Parathyroid adenoma (tissue), 2 donors: Measurements from ENCODE around the gene MSI2.
A peak's percentile ranks its signal among the peaks of the same experiment; 100 is the strongest.

ENCODE experiments used
- H2AFZ ChIP-seq: fragments of 300-600 bp; sonication (generic); one replicate; pipeline ENCODE4 v1.7.0; 2017; ENCODE audit warnings: antibody characterized with exemption, mild to moderate bottlenecking
- H3K27ac ChIP-seq: fragments of 300-600 bp; sonication (generic); one replicate; pipeline ENCODE4 v1.7.0; 2017
- H3K27me3 ChIP-seq: fragments of 300-600 bp; sonication (generic); one replicate; pipeline ENCODE4 v1.7.0; 2017; ENCODE audit warnings: low read length; ENCODE audit not compliant: control insufficient read depth, insufficient read depth
- H3K36me3 ChIP-seq: fragments of 300-600 bp; sonication (generic); one replicate; pipeline ENCODE4 v1.7.0; 2017; ENCODE audit warnings: low read length; ENCODE audit not compliant: control insufficient read depth, insufficient read depth
- H3K4me1 ChIP-seq: fragments of 300-600 bp; sonication (generic); one replicate; pipeline ENCODE4 v1.7.0; 2017; ENCODE audit warnings: control low read depth
- H3K4me2 ChIP-seq: fragments of 300-600 bp; sonication (generic); one replicate; pipeline ENCODE4 v1.7.0; 2017; ENCODE audit warnings: low read length
- H3K4me3 ChIP-seq: fragments of 300-600 bp; sonication (generic); one replicate; pipeline ENCODE4 v1.7.0; 2017; ENCODE audit warnings: low read depth, low read length
- H3K79me2 ChIP-seq: fragments of 300-600 bp; sonication (generic); one replicate; pipeline ENCODE4 v1.7.0; 2017; ENCODE audit warnings: control low read depth
- H3K9ac ChIP-seq: fragments of 300-600 bp; sonication (generic); one replicate; pipeline ENCODE4 v1.7.0; 2017; ENCODE audit warnings: mild to moderate bottlenecking
- H3K9me3 ChIP-seq: fragments of 300-600 bp; sonication (generic); one replicate; pipeline ENCODE4 v1.7.0; 2017; ENCODE audit warnings: low read length; ENCODE audit not compliant: control insufficient read depth
- TF ChIP-seq, protein P1 (sequence below): fragments of 300-600 bp; sonication (generic); IDR thresholded peaks from one replicate; pipeline ENCODE4 v1.7.0; 2017; ENCODE audit warnings: antibody characterized with exemption, mild to moderate bottlenecking
- donor health status: primary hyperparathyroidism.

Gene MSI2

GRCh38 chr17:57318913-57319312 is 62.6 kb downstream of the MSI2 start:
- H3K27me3 ChIP-seq = no peaks in the 10 kb centered on the region
- H3K4me2 ChIP-seq = no peak overlapping the region
- TF ChIP-seq, protein P1, sequence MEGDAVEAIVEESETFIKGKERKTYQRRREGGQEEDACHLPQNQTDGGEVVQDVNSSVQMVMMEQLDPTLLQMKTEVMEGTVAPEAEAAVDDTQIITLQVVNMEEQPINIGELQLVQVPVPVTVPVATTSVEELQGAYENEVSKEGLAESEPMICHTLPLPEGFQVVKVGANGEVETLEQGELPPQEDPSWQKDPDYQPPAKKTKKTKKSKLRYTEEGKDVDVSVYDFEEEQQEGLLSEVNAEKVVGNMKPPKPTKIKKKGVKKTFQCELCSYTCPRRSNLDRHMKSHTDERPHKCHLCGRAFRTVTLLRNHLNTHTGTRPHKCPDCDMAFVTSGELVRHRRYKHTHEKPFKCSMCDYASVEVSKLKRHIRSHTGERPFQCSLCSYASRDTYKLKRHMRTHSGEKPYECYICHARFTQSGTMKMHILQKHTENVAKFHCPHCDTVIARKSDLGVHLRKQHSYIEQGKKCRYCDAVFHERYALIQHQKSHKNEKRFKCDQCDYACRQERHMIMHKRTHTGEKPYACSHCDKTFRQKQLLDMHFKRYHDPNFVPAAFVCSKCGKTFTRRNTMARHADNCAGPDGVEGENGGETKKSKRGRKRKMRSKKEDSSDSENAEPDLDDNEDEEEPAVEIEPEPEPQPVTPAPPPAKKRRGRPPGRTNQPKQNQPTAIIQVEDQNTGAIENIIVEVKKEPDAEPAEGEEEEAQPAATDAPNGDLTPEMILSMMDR = no peak
- no peak overlapping the region for H3K4me3 ChIP-seq
- no peaks in the 10 kb centered on the region for H3K9me3 ChIP-seq
- no peaks in the 10 kb centered on the region for H3K36me3 ChIP-seq
- H3K79me2 ChIP-seq = peaks cover 95% of the 10 kb centered on the region
- H3K9ac ChIP-seq = no peak overlapping the region
- no peak overlapping the region for H3K27ac ChIP-seq
- no peak overlapping the region for H2AFZ ChIP-seq
- H3K4me1 ChIP-seq = peaks cover 17% of the 10 kb centered on the region

DNA sequence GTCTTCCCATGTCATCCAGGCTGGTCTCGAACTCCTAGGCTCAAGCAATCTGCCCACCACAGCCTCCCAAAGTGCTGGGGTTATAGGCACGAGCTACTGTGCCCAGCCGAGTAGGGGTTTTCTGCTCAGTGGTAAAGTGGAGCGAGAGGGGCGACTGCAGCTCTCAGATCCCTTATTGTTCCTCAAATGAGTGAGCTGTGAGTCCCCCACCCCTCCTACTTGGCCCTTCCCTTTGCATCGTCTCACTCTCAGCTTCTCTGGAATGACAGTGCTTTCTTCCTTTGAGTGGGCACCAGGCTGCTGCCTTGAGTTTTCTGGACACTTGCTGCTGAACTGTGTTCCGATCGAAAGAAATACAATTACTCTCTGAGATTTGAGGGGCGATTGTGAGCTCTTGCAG is 63.5 kb downstream of the MSI2 start:
- Histone ChIP-seq H3K9ac (no peak overlapping the region), H3K9me3 (no peaks in the 10 kb centered on the region), H3K4me1 (peaks cover 17% of the 10 kb centered on the region), H3K4me3 (no peak overlapping the region), H3K27me3 (no peaks in the 10 kb centered on the region), H3K36me3 (no peaks in the 10 kb centered on the region), H3K27ac (no peak overlapping the region), H3K4me2 (no peak overlapping the region), H3K79me2 (peaks cover 96% of the 10 kb centered on the region), H2AFZ (no peak overlapping the region)
- TF ChIP-seq, protein P1 = no peak

DNA sequence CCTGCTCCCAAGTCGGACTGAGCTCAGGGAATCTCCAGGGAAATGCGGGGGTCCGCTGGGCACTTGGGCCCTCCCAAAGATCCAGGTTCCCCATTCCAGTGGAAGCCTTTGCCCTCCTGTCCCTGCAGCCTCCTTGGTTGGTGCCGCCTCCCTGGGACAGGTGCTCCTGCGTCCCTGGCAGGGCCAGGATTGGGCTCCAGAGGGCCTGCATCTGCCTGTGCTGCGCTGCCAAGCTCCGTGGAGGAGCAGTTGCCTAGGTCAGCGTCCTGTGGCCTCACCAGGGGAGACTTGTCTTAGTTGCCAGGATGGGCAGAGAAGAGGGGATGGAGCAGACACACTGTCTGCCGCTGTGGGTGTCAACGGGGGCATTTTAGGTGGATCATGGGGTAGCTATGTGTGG is 67.1 kb downstream of the MSI2 start:
- H3K4me2 ChIP-seq = no peak overlapping the region
- H3K4me1 ChIP-seq = peaks cover 43% of the 10 kb centered on the region
- H3K79me2 ChIP-seq = peaks cover 85% of the 10 kb centered on the region
- no peaks in the 10 kb centered on the region for H3K9me3 ChIP-seq
- TF ChIP-seq, protein P1 = no peak
- no peaks in the 10 kb centered on the region for H3K36me3 ChIP-seq
- peak overlapping the region; percentile 24 for H3K27ac ChIP-seq
- H3K9ac ChIP-seq = no peak overlapping the region
- H3K4me3 ChIP-seq = no peak overlapping the region
- H3K27me3 ChIP-seq = no peaks in the 10 kb centered on the region
- no peak overlapping the region for H2AFZ ChIP-seq

GRCh38 chr17:57324060-57324459 is 67.7 kb downstream of the MSI2 start:
- peaks cover 78% of the 10 kb centered on the region for H3K79me2 ChIP-seq
- no peak overlapping the region for H3K4me2 ChIP-seq
- H3K9me3 ChIP-seq = no peaks in the 10 kb centered on the region
- no peak overlapping the region for H3K27ac ChIP-seq
- no peak overlapping the region for H3K9ac ChIP-seq
- H3K27me3 ChIP-seq = no peaks in the 10 kb centered on the region
- H3K4me3 ChIP-seq = no peak overlapping the region
- TF ChIP-seq, protein P1 = no peak
- no peaks in the 10 kb centered on the region for H3K36me3 ChIP-seq
- H2AFZ ChIP-seq = no peak overlapping the region
- peaks cover 45% of the 10 kb centered on the region for H3K4me1 ChIP-seq

GRCh38 chr17:57324631-57325030 is 68.3 kb downstream of the MSI2 start:
- Histone ChIP-seq H3K36me3 (no peaks in the 10 kb centered on the region), H3K79me2 (peaks cover 73% of the 10 kb centered on the region), H3K27ac (no peak overlapping the region), H3K4me2 (no peak overlapping the region), H2AFZ (no peak overlapping the region), H3K27me3 (no peaks in the 10 kb centered on the region), H3K9me3 (no peaks in the 10 kb centered on the region), H3K4me1 (peaks cover 45% of the 10 kb centered on the region), H3K9ac (no peak overlapping the region), H3K4me3 (no peak overlapping the region)
- TF ChIP-seq, protein P1 = no peak
